AG09319 (cell line): ENCODE data around the gene CEP250.
"Not testable (repeated sequence)": the region's sequence is repeated elsewhere in the genome, so short reads cannot be mapped to it uniquely, and the experiment has no call there.

Experiments
- DNase-seq: peaks from one replicate; pipeline ENCODE4 v3.0.0-alpha.2; 2010; ENCODE audit warnings: low read depth; ENCODE audit errors: extremely low read depth
- CTCF ChIP-seq: IDR thresholded peaks from 2 replicates; pipeline ENCODE4 v1.5.1; 2011; ENCODE audit warnings: low read depth, mild to moderate bottlenecking, inconsistent platforms, low read length, moderate library complexity

Gene CEP250

DNA sequence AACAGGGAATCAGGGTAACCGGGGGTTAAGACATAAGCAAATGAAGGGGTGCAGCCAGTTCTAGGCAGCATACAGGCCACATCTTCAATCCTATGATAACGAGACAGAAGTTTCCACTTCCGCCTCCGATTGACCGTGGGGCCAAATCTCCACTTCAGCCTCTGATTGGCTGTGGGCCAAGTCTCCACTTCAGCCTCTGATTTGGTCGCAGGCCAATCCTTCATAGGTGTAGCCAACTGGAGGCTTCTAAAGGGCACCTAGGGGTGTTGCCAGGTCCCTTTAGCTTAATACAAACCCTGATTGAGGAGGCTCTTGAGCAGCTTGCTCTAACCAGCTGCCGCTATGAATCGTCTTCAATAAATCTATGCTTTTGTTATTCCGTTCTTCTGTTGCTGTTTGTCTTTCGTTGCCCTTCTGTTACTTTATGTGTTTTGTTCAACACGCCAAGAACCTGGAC lies 84.4 kb downstream of the CEP250 start:
- no peak for DNase-seq
- TF ChIP-seq CTCF, result no peak

- DNase-seq, result no peak
- no peak for TF ChIP-seq CTCF
Observed at GRCh38 chr20:35541118-35541782, 85.9 kb downstream of the CEP250 start.

GRCh38 chr20:35541783-35542662 lies 86.6 kb downstream of the CEP250 start, which contains the start of gene ERGIC3:
Gene ERGIC3 (plus strand): TSS chr20:35542078. CDS start chr20:35542098, 20 bp downstream.
- peak; percentile 85 for DNase-seq
- no peak for TF ChIP-seq CTCF

- no peak for DNase-seq
- no peak for TF ChIP-seq CTCF
Observed at GRCh38 chr20:35542990-35543389, 87.6 kb downstream of the CEP250 start.

- no peak for TF ChIP-seq CTCF
- no peak for DNase-seq
Observed at GRCh38 chr20:35544436-35544835, 89.0 kb downstream of the CEP250 start.

DNA sequence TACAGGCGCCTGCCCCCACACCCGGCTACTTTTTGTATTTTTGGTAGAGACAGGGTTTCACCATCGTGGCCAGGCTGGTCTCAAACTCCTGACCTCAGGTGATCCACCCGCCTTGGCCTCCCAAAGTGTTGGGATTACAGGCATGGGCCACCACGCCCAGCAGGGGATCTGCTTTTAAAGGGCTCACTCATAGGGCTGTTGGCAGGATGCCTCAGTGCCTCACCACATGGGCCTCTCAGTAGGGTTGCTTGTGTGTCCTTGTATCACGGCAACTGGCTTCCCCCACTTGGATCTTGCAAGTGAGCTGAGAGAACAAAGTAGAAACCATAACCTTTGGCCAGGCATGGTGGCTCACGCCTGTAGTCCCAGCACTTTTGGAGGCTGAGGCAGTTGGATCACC lies 89.5 kb downstream of the CEP250 start:
- DNase-seq, result not testable (repeated sequence)

GRCh38 chr20:35546127-35546526 lies 90.7 kb downstream of the CEP250 start:
- TF ChIP-seq CTCF, result no peak
- DNase-seq, result no peak
